IPS DF 4.7 (cell line): ENCODE data around the gene TMEM116.
"Not testable (repeated sequence)": the region's sequence is repeated elsewhere in the genome, so short reads cannot be mapped to it uniquely, and the experiment has no call there.

Experiments
- DNase-seq: peaks from one replicate; pipeline ENCODE4 v3.0.0-alpha.2; 2013; ENCODE audit warnings: low spot score; ENCODE audit errors: extremely low read depth

The TMEM116 gene

GRCh38 chr12:111976860-111977259 is 36.1 kb downstream of the TMEM116 start:
- DNase-seq: no peak

GRCh38 chr12:111976291-111976690 is 36.7 kb downstream of the TMEM116 start:
- DNase-seq: no peak

- DNase-seq: no peak
Observed at GRCh38 chr12:111975161-111975931, 37.6 kb downstream of the TMEM116 start.

- DNase-seq: no peak
Observed at GRCh38 chr12:111971800-111972199, 41.2 kb downstream of the TMEM116 start.

GRCh38 chr12:111964935-111965334 is 48.0 kb downstream of the TMEM116 start:
- no peak for DNase-seq

- DNase-seq: not testable (repeated sequence)
Observed at GRCh38 chr12:111959518-111959917, 53.4 kb downstream of the TMEM116 start.

GRCh38 chr12:111957224-111957623 is 55.7 kb downstream of the TMEM116 start:
- DNase-seq: not testable (repeated sequence)

- no peak for DNase-seq
Observed at GRCh38 chr12:111954969-111955368, 58.0 kb downstream of the TMEM116 start.

- DNase-seq: no peak
Observed at GRCh38 chr12:111953455-111953854, 59.5 kb downstream of the TMEM116 start.

- DNase-seq: not testable (repeated sequence)
Observed at GRCh38 chr12:111952084-111952787, 60.7 kb downstream of the TMEM116 start.

GRCh38 chr12:111950961-111951676 is 61.8 kb downstream of the TMEM116 start:
- DNase-seq: not testable (repeated sequence)

GRCh38 chr12:111943929-111944328 is 69.0 kb downstream of the TMEM116 start:
- DNase-seq: no peak

- no peak for DNase-seq
Observed at GRCh38 chr12:111942557-111942956, 70.4 kb downstream of the TMEM116 start.

- DNase-seq: no peak
Observed at GRCh38 chr12:111937429-111937828, 75.5 kb downstream of the TMEM116 start.

GRCh38 chr12:111936869-111937268 is 76.1 kb downstream of the TMEM116 start:
- DNase-seq: no peak

GRCh38 chr12:111932241-111932640 is 80.7 kb downstream of the TMEM116 start:
- no peak for DNase-seq

- no peak for DNase-seq
Observed at GRCh38 chr12:111927346-111927745, 85.6 kb downstream of the TMEM116 start.

- no peak for DNase-seq
Observed at GRCh38 chr12:111926631-111927030, 86.3 kb downstream of the TMEM116 start.

GRCh38 chr12:111925171-111925570 is 87.8 kb downstream of the TMEM116 start:
- DNase-seq: no peak

GRCh38 chr12:111907740-111908139 is 105.2 kb downstream of the TMEM116 start:
- DNase-seq: no peak

- no peak for DNase-seq
Observed at GRCh38 chr12:111905502-111905901, 107.5 kb downstream of the TMEM116 start.

- no peak for DNase-seq
Observed at GRCh38 chr12:111904446-111904975, 108.5 kb downstream of the TMEM116 start.
